ENCODE measurements around the gene SMARCAD1.

SMARCAD1 gene

GRCh38 chr4:94181815-94182214 is 25.9 kb upstream of the SMARCAD1 start:
- H3K27ac ChIP-seq (ENCODE audit: low read depth, low read length, severe bottlenecking), result no peak overlapping the region
- no peaks in the 10 kb centered on the region for H3K36me3 ChIP-seq (ENCODE audit: control insufficient read depth, insufficient read depth, low read length)
- no CpG with 5 or more reads among the region's 1 CpG for WGBS, 2 experiments (ENCODE audit: insufficient coverage in 2 of 2)
- H3K9me3 ChIP-seq (ENCODE audit: control insufficient read depth, low read length), result no peaks in the 10 kb centered on the region
- H3K4me1 ChIP-seq (ENCODE audit: control insufficient read depth, insufficient read depth, low read length, poor library complexity, severe bottlenecking), result peaks cover 4% of the 10 kb centered on the region
- H3K4me3 ChIP-seq (ENCODE audit: extremely low read depth, insufficient read depth, low read length, poor library complexity, severe bottlenecking), result no peak overlapping the region

DNA sequence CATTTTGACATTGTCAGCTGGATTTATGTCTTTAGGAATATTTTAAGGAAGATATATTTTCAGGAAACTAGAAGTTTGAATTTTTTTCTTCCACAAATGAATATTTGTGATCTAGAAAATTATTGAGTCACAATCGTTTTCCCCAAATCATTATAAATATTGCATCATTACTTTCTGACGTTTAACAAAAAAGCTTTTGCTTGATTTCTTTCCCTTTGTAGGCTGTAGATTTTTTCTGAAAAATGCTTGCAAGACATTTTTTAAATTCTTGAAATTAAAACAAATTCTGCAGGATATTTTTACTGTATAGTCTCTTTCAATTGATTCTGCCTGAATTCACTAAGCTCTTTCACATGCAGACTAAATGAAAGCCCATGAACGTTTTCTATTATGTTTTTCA is 4.9 kb upstream of the SMARCAD1 start:
- no CpG with 5 or more reads among the region's 3 CpGs for WGBS, 2 experiments (ENCODE audit: insufficient coverage in 2 of 2)
- H3K4me3 ChIP-seq (ENCODE audit: extremely low read depth, insufficient read depth, low read length, poor library complexity, severe bottlenecking), result no peak overlapping the region
- H3K9me3 ChIP-seq (ENCODE audit: control insufficient read depth, low read length), result no peaks in the 10 kb centered on the region
- H3K36me3 ChIP-seq (ENCODE audit: control insufficient read depth, insufficient read depth, low read length), result no peaks in the 10 kb centered on the region
- no peak overlapping the region for H3K27ac ChIP-seq (ENCODE audit: low read depth, low read length, severe bottlenecking)
- H3K4me1 ChIP-seq (ENCODE audit: control insufficient read depth, insufficient read depth, low read length, poor library complexity, severe bottlenecking), result no peaks in the 10 kb centered on the region

- Histone ChIP-seq H3K9me3 (ENCODE audit: control insufficient read depth, low read length) (no peaks in the 10 kb centered on the region), H3K4me1 (ENCODE audit: control insufficient read depth, insufficient read depth, low read length, poor library complexity, severe bottlenecking) (peaks cover 8% of the 10 kb centered on the region), H3K27ac (ENCODE audit: low read depth, low read length, severe bottlenecking) (peak overlapping the region; percentile 95), H3K4me3 (ENCODE audit: extremely low read depth, insufficient read depth, low read length, poor library complexity, severe bottlenecking) (peak overlapping the region; percentile 73), H3K36me3 (ENCODE audit: control insufficient read depth, insufficient read depth, low read length) (peaks cover 35% of the 10 kb centered on the region)
- WGBS, 2 experiments (ENCODE audit: insufficient coverage in 2 of 2), result 0% methylated on average over 1 of the region's 5 CpGs; no CpG with 5 or more reads in 1 of the 2 experiments
Observed at GRCh38 chr4:94208266-94208665, 601 bp downstream of the SMARCAD1 start.

DNA sequence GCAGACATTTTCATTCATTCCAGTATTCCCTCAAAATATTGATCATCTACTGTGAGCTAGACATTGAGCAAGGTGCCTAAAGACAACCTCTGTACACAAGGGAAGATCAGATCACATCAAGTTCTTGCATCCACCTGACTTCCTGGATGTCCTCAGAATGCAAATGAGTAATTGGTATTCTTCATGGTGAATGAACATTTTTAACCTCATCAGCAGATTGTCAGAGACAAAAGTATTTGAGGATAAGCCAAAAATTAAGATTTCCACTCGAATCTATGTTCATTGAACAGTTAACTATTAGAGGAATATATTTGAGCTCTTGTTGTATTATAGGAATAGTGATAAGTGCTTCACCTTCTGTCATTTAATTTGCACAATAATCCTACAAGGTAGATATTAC is 1.3 kb downstream of the SMARCAD1 start:
- Histone ChIP-seq H3K36me3 (ENCODE audit: control insufficient read depth, insufficient read depth, low read length) (peaks cover 41% of the 10 kb centered on the region), H3K9me3 (ENCODE audit: control insufficient read depth, low read length) (no peaks in the 10 kb centered on the region), H3K4me1 (ENCODE audit: control insufficient read depth, insufficient read depth, low read length, poor library complexity, severe bottlenecking) (peaks cover 8% of the 10 kb centered on the region), H3K4me3 (ENCODE audit: extremely low read depth, insufficient read depth, low read length, poor library complexity, severe bottlenecking) (peak overlapping the region; percentile 73), H3K27ac (ENCODE audit: low read depth, low read length, severe bottlenecking) (no peak overlapping the region)
- no CpG with 5 or more reads among the region's 1 CpG for WGBS, 2 experiments (ENCODE audit: insufficient coverage in 2 of 2)

GRCh38 chr4:94211861-94212260 is 4.2 kb downstream of the SMARCAD1 start:
- H3K4me3 ChIP-seq (ENCODE audit: extremely low read depth, insufficient read depth, low read length, poor library complexity, severe bottlenecking), result no peak overlapping the region
- H3K4me1 ChIP-seq (ENCODE audit: control insufficient read depth, insufficient read depth, low read length, poor library complexity, severe bottlenecking), result peaks cover 8% of the 10 kb centered on the region
- H3K27ac ChIP-seq (ENCODE audit: low read depth, low read length, severe bottlenecking), result no peak overlapping the region
- no CpG with 5 or more reads among the region's 2 CpGs for WGBS, 2 experiments (ENCODE audit: insufficient coverage in 2 of 2)
- H3K9me3 ChIP-seq (ENCODE audit: control insufficient read depth, low read length), result no peaks in the 10 kb centered on the region
- peaks cover 71% of the 10 kb centered on the region for H3K36me3 ChIP-seq (ENCODE audit: control insufficient read depth, insufficient read depth, low read length)

- no peaks in the 10 kb centered on the region for H3K4me1 ChIP-seq (ENCODE audit: control insufficient read depth, insufficient read depth, low read length, poor library complexity, severe bottlenecking)
- H3K36me3 ChIP-seq (ENCODE audit: control insufficient read depth, insufficient read depth, low read length), result peaks cover 75% of the 10 kb centered on the region
- H3K9me3 ChIP-seq (ENCODE audit: control insufficient read depth, low read length), result no peaks in the 10 kb centered on the region
- H3K4me3 ChIP-seq (ENCODE audit: extremely low read depth, insufficient read depth, low read length, poor library complexity, severe bottlenecking), result no peak overlapping the region
- H3K27ac ChIP-seq (ENCODE audit: low read depth, low read length, severe bottlenecking), result no peak overlapping the region
- 96 to 97% methylated on average over 4 to 5 of the region's 5 CpGs for WGBS, 2 experiments (ENCODE audit: insufficient coverage in 2 of 2)
Observed at GRCh38 chr4:94214703-94215319, 7.1 kb downstream of the SMARCAD1 start.

- peaks cover 83% of the 10 kb centered on the region for H3K36me3 ChIP-seq (ENCODE audit: control insufficient read depth, insufficient read depth, low read length)
- WGBS, 2 experiments (ENCODE audit: insufficient coverage in 2 of 2), result no CpG with 5 or more reads among the region's 3 CpGs
Observed at GRCh38 chr4:94216394-94216793, 8.7 kb downstream of the SMARCAD1 start.

DNA sequence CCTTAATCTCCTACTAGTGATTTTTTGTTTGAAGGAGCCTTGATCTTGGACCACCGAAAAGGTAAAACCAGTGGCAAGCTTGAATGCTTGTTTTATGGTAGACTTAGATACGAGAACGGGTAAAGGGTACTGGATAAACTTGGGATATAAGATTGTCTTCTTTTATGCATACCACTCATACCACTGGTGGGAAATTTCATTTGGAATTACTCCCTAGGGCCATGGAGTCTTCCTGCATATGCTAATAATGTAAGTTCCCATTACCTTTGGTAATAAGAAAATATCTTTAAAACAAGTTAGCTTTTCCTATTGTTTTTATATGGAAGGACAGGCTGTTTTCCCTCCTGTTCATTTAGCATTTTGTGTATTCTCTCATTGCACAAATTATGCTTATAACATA is 11.7 kb downstream of the SMARCAD1 start:
- no CpG with 5 or more reads among the region's 3 CpGs for WGBS, 2 experiments (ENCODE audit: insufficient coverage in 2 of 2)
- Histone ChIP-seq H3K4me1 (ENCODE audit: control insufficient read depth, insufficient read depth, low read length, poor library complexity, severe bottlenecking) (no peaks in the 10 kb centered on the region), H3K27ac (ENCODE audit: low read depth, low read length, severe bottlenecking) (no peak overlapping the region), H3K36me3 (ENCODE audit: control insufficient read depth, insufficient read depth, low read length) (peaks cover 69% of the 10 kb centered on the region), H3K9me3 (ENCODE audit: control insufficient read depth, low read length) (no peaks in the 10 kb centered on the region), H3K4me3 (ENCODE audit: extremely low read depth, insufficient read depth, low read length, poor library complexity, severe bottlenecking) (no peak overlapping the region)

More at GRCh38 chr4:94216394-94216793, 8.7 kb downstream of the SMARCAD1 start:
- H3K4me3 ChIP-seq (ENCODE audit: extremely low read depth, insufficient read depth, low read length, poor library complexity, severe bottlenecking), result no peak overlapping the region
- no peak overlapping the region for H3K27ac ChIP-seq (ENCODE audit: low read depth, low read length, severe bottlenecking)
- no peaks in the 10 kb centered on the region for H3K9me3 ChIP-seq (ENCODE audit: control insufficient read depth, low read length)
- H3K4me1 ChIP-seq (ENCODE audit: control insufficient read depth, insufficient read depth, low read length, poor library complexity, severe bottlenecking), result no peaks in the 10 kb centered on the region

- WGBS, 2 experiments (ENCODE audit: insufficient coverage in 2 of 2), result 100% methylated on average over 1 of the region's 1 CpG; no CpG with 5 or more reads in 1 of the 2 experiments
- H3K4me1 ChIP-seq (ENCODE audit: control insufficient read depth, insufficient read depth, low read length, poor library complexity, severe bottlenecking), result no peaks in the 10 kb centered on the region
- H3K27ac ChIP-seq (ENCODE audit: low read depth, low read length, severe bottlenecking), result no peak overlapping the region
- no peaks in the 10 kb centered on the region for H3K9me3 ChIP-seq (ENCODE audit: control insufficient read depth, low read length)
- no peak overlapping the region for H3K4me3 ChIP-seq (ENCODE audit: extremely low read depth, insufficient read depth, low read length, poor library complexity, severe bottlenecking)
- H3K36me3 ChIP-seq (ENCODE audit: control insufficient read depth, insufficient read depth, low read length), result peaks cover 59% of the 10 kb centered on the region
Observed at GRCh38 chr4:94221916-94222315, 14.3 kb downstream of the SMARCAD1 start.

GRCh38 chr4:94225449-94225848 is 17.8 kb downstream of the SMARCAD1 start:
- no peak overlapping the region for H3K4me3 ChIP-seq (ENCODE audit: extremely low read depth, insufficient read depth, low read length, poor library complexity, severe bottlenecking)
- no peaks in the 10 kb centered on the region for H3K4me1 ChIP-seq (ENCODE audit: control insufficient read depth, insufficient read depth, low read length, poor library complexity, severe bottlenecking)
- no peaks in the 10 kb centered on the region for H3K9me3 ChIP-seq (ENCODE audit: control insufficient read depth, low read length)
- H3K36me3 ChIP-seq (ENCODE audit: control insufficient read depth, insufficient read depth, low read length), result peaks cover 56% of the 10 kb centered on the region
- no peak overlapping the region for H3K27ac ChIP-seq (ENCODE audit: low read depth, low read length, severe bottlenecking)

DNA sequence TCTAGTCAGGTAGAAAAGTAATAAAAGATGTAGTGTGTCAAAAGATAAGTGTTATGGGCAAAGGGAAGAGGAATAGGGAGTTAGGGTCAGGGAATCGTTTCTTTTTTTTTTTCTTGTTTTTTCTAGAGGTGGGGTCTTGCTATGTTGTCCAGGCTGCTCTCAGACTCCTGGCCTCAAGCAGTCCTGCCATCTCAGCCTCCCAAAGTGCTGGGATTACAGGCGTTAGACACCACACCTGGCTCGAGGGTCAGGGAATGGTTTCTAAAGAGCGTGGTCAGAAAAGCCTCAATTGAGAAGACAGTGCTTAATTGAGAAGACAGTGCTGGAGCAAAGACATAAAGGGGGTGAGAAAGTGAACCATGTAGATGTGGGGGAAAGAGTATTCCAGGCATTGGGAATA is 19.1 kb downstream of the SMARCAD1 start:
- no peak overlapping the region for H3K4me3 ChIP-seq (ENCODE audit: extremely low read depth, insufficient read depth, low read length, poor library complexity, severe bottlenecking)
- H3K27ac ChIP-seq (ENCODE audit: low read depth, low read length, severe bottlenecking), result no peak overlapping the region
- peaks cover 55% of the 10 kb centered on the region for H3K36me3 ChIP-seq (ENCODE audit: control insufficient read depth, insufficient read depth, low read length)
- H3K9me3 ChIP-seq (ENCODE audit: control insufficient read depth, low read length), result no peaks in the 10 kb centered on the region
- H3K4me1 ChIP-seq (ENCODE audit: control insufficient read depth, insufficient read depth, low read length, poor library complexity, severe bottlenecking), result no peaks in the 10 kb centered on the region
- 90 to 97% methylated on average over 3 to 4 of the region's 4 CpGs for WGBS, 2 experiments (ENCODE audit: insufficient coverage in 2 of 2)

Data from mesodermal cell (in vitro differentiated cells).